ENCODE data around the gene HDGFL3.

Gene HDGFL3

GRCh38 chr15:83114856-83115255, 92.8 kb downstream of the HDGFL3 start:
- no peak overlapping the region for H3K4me3 ChIP-seq (ENCODE audit: low read depth, low read length)
- in situ Hi-C loops (cut with HindIII; ENCODE audit: low pct_ligation_motif_present, low sequenced_read_pairs), result no loop called here
- no peaks in the 10 kb centered on the region for H3K27me3 ChIP-seq (replicated peaks)
- no peaks in the 10 kb centered on the region for H3K36me3 ChIP-seq (replicated peaks)
- TF ChIP-seq, protein P1, sequence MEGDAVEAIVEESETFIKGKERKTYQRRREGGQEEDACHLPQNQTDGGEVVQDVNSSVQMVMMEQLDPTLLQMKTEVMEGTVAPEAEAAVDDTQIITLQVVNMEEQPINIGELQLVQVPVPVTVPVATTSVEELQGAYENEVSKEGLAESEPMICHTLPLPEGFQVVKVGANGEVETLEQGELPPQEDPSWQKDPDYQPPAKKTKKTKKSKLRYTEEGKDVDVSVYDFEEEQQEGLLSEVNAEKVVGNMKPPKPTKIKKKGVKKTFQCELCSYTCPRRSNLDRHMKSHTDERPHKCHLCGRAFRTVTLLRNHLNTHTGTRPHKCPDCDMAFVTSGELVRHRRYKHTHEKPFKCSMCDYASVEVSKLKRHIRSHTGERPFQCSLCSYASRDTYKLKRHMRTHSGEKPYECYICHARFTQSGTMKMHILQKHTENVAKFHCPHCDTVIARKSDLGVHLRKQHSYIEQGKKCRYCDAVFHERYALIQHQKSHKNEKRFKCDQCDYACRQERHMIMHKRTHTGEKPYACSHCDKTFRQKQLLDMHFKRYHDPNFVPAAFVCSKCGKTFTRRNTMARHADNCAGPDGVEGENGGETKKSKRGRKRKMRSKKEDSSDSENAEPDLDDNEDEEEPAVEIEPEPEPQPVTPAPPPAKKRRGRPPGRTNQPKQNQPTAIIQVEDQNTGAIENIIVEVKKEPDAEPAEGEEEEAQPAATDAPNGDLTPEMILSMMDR (IDR thresholded peaks at IDR 0.05; ENCODE audit: low read depth, low read length, missing control alignments), result no peak
- DNase-seq, result no peak
- no peak overlapping the region for H3K27ac ChIP-seq

GRCh38 chr15:83113881-83114674, 93.5 kb downstream of the HDGFL3 start:
- DNase-seq, result no peak
- H3K27ac ChIP-seq, result no peak overlapping the region
- H3K36me3 ChIP-seq (replicated peaks), result no peaks in the 10 kb centered on the region
- in situ Hi-C loops (cut with HindIII; ENCODE audit: low pct_ligation_motif_present, low sequenced_read_pairs), result no loop called here
- no peaks in the 10 kb centered on the region for H3K27me3 ChIP-seq (replicated peaks)
- no peak overlapping the region for H3K4me3 ChIP-seq (ENCODE audit: low read depth, low read length)
- TF ChIP-seq, protein P1 (IDR thresholded peaks at IDR 0.05; ENCODE audit: low read depth, low read length, missing control alignments), result no peak

- in situ Hi-C loops (cut with HindIII; ENCODE audit: low pct_ligation_motif_present, low sequenced_read_pairs), result no loop called here
- no peak for DNase-seq
- Histone ChIP-seq H3K27ac (no peak overlapping the region), H3K4me3 (ENCODE audit: low read depth, low read length) (no peak overlapping the region), H3K27me3 (replicated peaks) (no peaks in the 10 kb centered on the region), H3K36me3 (replicated peaks) (no peaks in the 10 kb centered on the region)
- TF ChIP-seq, protein P1 (IDR thresholded peaks at IDR 0.05; ENCODE audit: low read depth, low read length, missing control alignments), result no peak
These were observed 94.7 kb downstream of the HDGFL3 start for GRCh38 chr15:83112956-83113299.

- in situ Hi-C loops (cut with HindIII; ENCODE audit: low pct_ligation_motif_present, low sequenced_read_pairs), result no loop called here
- Histone ChIP-seq H3K4me3 (ENCODE audit: low read depth, low read length) (no peak overlapping the region), H3K27me3 (replicated peaks) (no peaks in the 10 kb centered on the region), H3K27ac (no peak overlapping the region), H3K36me3 (replicated peaks) (no peaks in the 10 kb centered on the region)
- DNase-seq, result peak; percentile 83
- TF ChIP-seq, protein P1 (IDR thresholded peaks at IDR 0.05; ENCODE audit: low read depth, low read length, missing control alignments), result peak; percentile 46
These were observed 95.2 kb downstream of the HDGFL3 start for GRCh38 chr15:83112233-83112955.

- no peak overlapping the region for H3K4me3 ChIP-seq (ENCODE audit: low read depth, low read length)
- no peak overlapping the region for H3K27ac ChIP-seq
- in situ Hi-C loops (cut with HindIII; ENCODE audit: low pct_ligation_motif_present, low sequenced_read_pairs), result no loop called here
- H3K27me3 ChIP-seq (replicated peaks), result no peaks in the 10 kb centered on the region
- H3K36me3 ChIP-seq (replicated peaks), result no peaks in the 10 kb centered on the region
- TF ChIP-seq, protein P1 (IDR thresholded peaks at IDR 0.05; ENCODE audit: low read depth, low read length, missing control alignments), result no peak
- DNase-seq, result no peak
These were observed 96.5 kb downstream of the HDGFL3 start for GRCh38 chr15:83111149-83111548.

Measured in brain microvascular endothelial cell (primary cell).